Astrocyte (in vitro differentiated cells and primary cell): ENCODE measurements around the gene OR6S1. TPM values are rescaled to one million over a fixed set of nuclear protein-coding genes. Genes with fewer than 3 reads are reported as not detected.

ENCODE experiments used
- DNase-seq: peaks from one replicate; pipeline ENCODE4 v3.0.0-alpha.2; 2010; ENCODE audit warnings: low read depth
- FAIRE-seq: peaks from 2 replicates; lab custom pipeline; 2011; peaks lifted over from hg19 to GRCh38; lab: Jason Lieb, UNC
- H2AFZ ChIP-seq: 2 replicates; pipeline ENCODE4 v1.6.0; 2012; ENCODE audit warnings: low read depth, low read length, inconsistent platforms
- H3K27ac ChIP-seq: 2 replicates; pipeline ENCODE4 v1.5.1; 2011; ENCODE audit warnings: low read depth, low read length, inconsistent platforms
- H3K27me3 ChIP-seq: 2 replicates; pipeline ENCODE4 v1.6.0; 2011; ENCODE audit warnings: low read length, inconsistent platforms; ENCODE audit not compliant: insufficient read depth
- H3K36me3 ChIP-seq: 2 replicates; pipeline ENCODE4 v1.5.1; 2011; ENCODE audit warnings: low read length, inconsistent platforms; ENCODE audit not compliant: insufficient read depth
- H3K4me1 ChIP-seq: 2 replicates; pipeline ENCODE4 v1.5.1; 2011; ENCODE audit warnings: low read length, inconsistent platforms; ENCODE audit not compliant: insufficient read depth
- H3K4me2 ChIP-seq: 2 replicates; pipeline ENCODE4 v1.6.0; 2012; ENCODE audit warnings: low read length, inconsistent platforms
- H3K4me3 ChIP-seq: 2 replicates; pipeline ENCODE4 v1.5.1; 2011; ENCODE audit warnings: low read depth, mild to moderate bottlenecking, low read length, inconsistent platforms; ENCODE audit not compliant: insufficient read depth
- H3K79me2 ChIP-seq: 2 replicates; pipeline ENCODE4 v1.6.0; 2012; ENCODE audit warnings: mild to moderate bottlenecking, low read length, inconsistent platforms; ENCODE audit not compliant: insufficient read depth
- H3K9ac ChIP-seq: 2 replicates; pipeline ENCODE4 v1.6.0; 2012; ENCODE audit warnings: mild to moderate bottlenecking, low read length, inconsistent platforms
- H3K9me3 ChIP-seq: 2 replicates; pipeline ENCODE4 v1.5.1; 2012; ENCODE audit warnings: low read depth, mild to moderate bottlenecking, low read length, inconsistent platforms; ENCODE audit not compliant: insufficient read depth
- H4K20me1 ChIP-seq: 2 replicates; pipeline ENCODE4 v1.6.0; 2012; ENCODE audit warnings: low read length, inconsistent platforms; ENCODE audit not compliant: insufficient read depth
- H3K27ac Mint-ChIP-seq: one replicate; pipeline ENCODE4 v1.8.0; 2021; ENCODE audit warnings: mild to moderate bottlenecking, mixed read lengths; ENCODE audit not compliant: unreplicated experiment
- H3K27me3 Mint-ChIP-seq: one replicate; pipeline ENCODE4 v1.8.0; 2021; ENCODE audit warnings: low read depth, mixed read lengths; ENCODE audit not compliant: unreplicated experiment
- H3K36me3 Mint-ChIP-seq: one replicate; pipeline ENCODE4 v1.8.0; 2021; ENCODE audit warnings: low read depth, mixed read lengths; ENCODE audit not compliant: unreplicated experiment
- H3K4me1 Mint-ChIP-seq: one replicate; pipeline ENCODE4 v1.8.0; 2021; ENCODE audit warnings: low read depth, mixed read lengths; ENCODE audit not compliant: unreplicated experiment
- H3K4me3 Mint-ChIP-seq: one replicate; pipeline ENCODE4 v1.8.0; 2021; ENCODE audit warnings: mild to moderate bottlenecking, moderate library complexity, mixed read lengths; ENCODE audit not compliant: unreplicated experiment
- H3K9me3 Mint-ChIP-seq: one replicate; pipeline ENCODE4 v1.8.0; 2021; ENCODE audit warnings: mild to moderate bottlenecking, mixed read lengths; ENCODE audit not compliant: unreplicated experiment
- CTCF ChIP-seq: IDR thresholded peaks from 2 replicates; pipeline ENCODE4 v1.5.1; 2011; ENCODE audit warnings: low read depth, mild to moderate bottlenecking, inconsistent platforms, low read length, moderate library complexity; ENCODE audit not compliant: insufficient read depth
- EZH2 ChIP-seq: IDR thresholded peaks from 2 replicates; pipeline ENCODE4 v1.6.1; 2012; ENCODE audit warnings: mild to moderate bottlenecking, low read length, inconsistent platforms; ENCODE audit not compliant: insufficient read depth
- total RNA-seq: library from RNA; stranded (reverse); gene quantifications from 2 replicates; pipeline ENCODE4 v1.2.1, GENCODE V29; 2021

OR6S1 gene
- total RNA-seq, 1 donor from 2014 or later, result not detected

GRCh38 chr14:20642182-20642581 is 691 bp upstream of the OR6S1 start:
- DNase-seq, result no peak
- Histone ChIP-seq H3K4me1 (no peaks in the 10 kb centered on the region), H3K4me2 (no peak overlapping the region), H3K36me3 (no peaks in the 10 kb centered on the region), H4K20me1 (no peaks in the 10 kb centered on the region), H3K9me3 (no peaks in the 10 kb centered on the region), H3K4me3 (no peak overlapping the region), H2AFZ (no peak overlapping the region), H3K27ac (no peak overlapping the region), H3K79me2 (no peaks in the 10 kb centered on the region), H3K9ac (no peak overlapping the region), H3K27me3 (peaks cover 3% of the 10 kb centered on the region)
- no peak overlapping the region for H3K27ac Mint-ChIP-seq
- no peak overlapping the region for H3K4me3 Mint-ChIP-seq
- H3K9me3 Mint-ChIP-seq, result no peaks in the 10 kb centered on the region
- no peaks in the 10 kb centered on the region for H3K4me1 Mint-ChIP-seq
- peaks cover 24% of the 10 kb centered on the region for H3K27me3 Mint-ChIP-seq
- no peak for FAIRE-seq
- no peaks in the 10 kb centered on the region for H3K36me3 Mint-ChIP-seq
- TF ChIP-seq EZH2, result no peak

- Mint-ChIP-seq H3K4me1 (peaks cover 8% of the 10 kb centered on the region), H3K9me3 (no peaks in the 10 kb centered on the region), H3K4me3 (peak overlapping the region; percentile 88), H3K27ac (peak overlapping the region; percentile 75), H3K36me3 (no peaks in the 10 kb centered on the region), H3K27me3 (peaks cover 15% of the 10 kb centered on the region)
- peak; percentile 73 for DNase-seq
- Histone ChIP-seq H3K9me3 (no peaks in the 10 kb centered on the region), H3K4me2 (peak overlapping the region; percentile 81), H3K9ac (no peak overlapping the region), H3K79me2 (no peaks in the 10 kb centered on the region), H3K27me3 (peaks cover 9% of the 10 kb centered on the region), H2AFZ (peak overlapping the region; percentile 9), H3K27ac (no peak overlapping the region), H3K4me1 (peaks cover 13% of the 10 kb centered on the region), H4K20me1 (no peaks in the 10 kb centered on the region), H3K4me3 (peak overlapping the region; percentile 63), H3K36me3 (no peaks in the 10 kb centered on the region)
- no peak for FAIRE-seq
- TF ChIP-seq EZH2 (no peak), CTCF (no peak)
Observed at GRCh38 chr14:20632831-20633691, 8.4 kb downstream of the OR6S1 start.

- FAIRE-seq, result no peak
- peak overlapping the region; percentile 88 for H3K4me3 Mint-ChIP-seq
- H3K4me2 ChIP-seq, result peak overlapping the region; percentile 81
- H3K9me3 ChIP-seq, result no peaks in the 10 kb centered on the region
- H2AFZ ChIP-seq, result no peak overlapping the region
- H3K27me3 ChIP-seq, result peaks cover 16% of the 10 kb centered on the region
- no peaks in the 10 kb centered on the region for H3K9me3 Mint-ChIP-seq
- H3K27ac Mint-ChIP-seq, result peak overlapping the region; percentile 75
- H3K36me3 Mint-ChIP-seq, result no peaks in the 10 kb centered on the region
- peaks cover 13% of the 10 kb centered on the region for H3K4me1 ChIP-seq
- no peak overlapping the region for H3K9ac ChIP-seq
- peaks cover 15% of the 10 kb centered on the region for H3K27me3 Mint-ChIP-seq
- H3K27ac ChIP-seq, result no peak overlapping the region
- no peaks in the 10 kb centered on the region for H3K36me3 ChIP-seq
- no peaks in the 10 kb centered on the region for H3K79me2 ChIP-seq
- no peak for DNase-seq
- peaks cover 14% of the 10 kb centered on the region for H3K4me1 Mint-ChIP-seq
- no peaks in the 10 kb centered on the region for H4K20me1 ChIP-seq
- no peak for TF ChIP-seq EZH2
- no peak for TF ChIP-seq CTCF
- peak overlapping the region; percentile 63 for H3K4me3 ChIP-seq
Observed at GRCh38 chr14:20632448-20632830, 9.1 kb downstream of the OR6S1 start.
